DMS114 treated with DMSO at 0.1 percent for 48 hours (cell line): ENCODE results near the gene RBM4.
A peak's percentile ranks its signal among the peaks of the same experiment; 100 is the strongest.
"Not testable (repeated sequence)": the region's sequence is repeated elsewhere in the genome, so short reads cannot be mapped to it uniquely, and the experiment has no call there.

Source experiments
- DNase-seq: peaks from one replicate; lab custom pipeline; 2025; ENCODE audit not compliant: unreplicated experiment; lab: John Stamatoyannopoulos, UW

The RBM4 gene

DNA sequence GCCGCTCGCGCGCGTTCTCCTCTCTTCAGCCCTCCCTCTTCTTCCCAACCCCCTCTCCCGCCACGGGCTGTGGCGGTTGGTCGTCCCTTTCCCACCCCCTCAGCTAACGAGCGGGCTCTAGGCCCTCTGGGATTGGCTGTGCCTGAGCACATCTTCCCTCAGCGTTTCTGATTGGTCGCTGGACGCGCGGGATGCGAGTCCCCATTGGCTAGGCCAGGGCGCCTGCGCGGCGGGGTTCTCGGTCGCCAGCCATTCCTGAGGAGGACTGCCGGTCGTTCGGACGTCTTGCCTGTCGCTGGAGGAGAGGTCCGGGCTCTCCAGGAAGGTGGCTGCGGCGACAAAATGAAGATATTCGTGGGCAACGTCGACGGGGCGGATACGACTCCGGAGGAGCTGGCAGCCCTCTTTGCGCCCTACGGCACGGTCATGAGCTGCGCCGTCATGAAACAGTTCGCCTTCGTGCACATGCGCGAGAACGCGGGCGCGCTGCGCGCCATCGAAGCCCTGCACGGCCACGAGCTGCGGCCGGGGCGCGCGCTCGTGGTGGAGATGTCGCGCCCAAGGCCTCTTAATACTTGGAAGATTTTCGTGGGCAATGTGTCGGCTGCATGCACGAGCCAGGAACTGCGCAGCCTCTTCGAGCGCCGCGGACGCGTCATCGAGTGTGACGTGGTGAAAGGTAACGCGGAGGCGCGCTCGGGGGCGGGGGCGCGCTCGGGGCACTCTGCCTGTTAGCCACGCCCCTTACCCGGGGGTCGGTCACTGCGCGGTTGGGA lies 21.9 kb upstream of the RBM4 start, which contains the start of gene RBM14:
Gene RBM14 (plus strand): TSS at position 252 of the 776 bp plus-strand sequence. CDS start 91 bp downstream, at position 343.
- DNase-seq, result peak; percentile 98

DNA sequence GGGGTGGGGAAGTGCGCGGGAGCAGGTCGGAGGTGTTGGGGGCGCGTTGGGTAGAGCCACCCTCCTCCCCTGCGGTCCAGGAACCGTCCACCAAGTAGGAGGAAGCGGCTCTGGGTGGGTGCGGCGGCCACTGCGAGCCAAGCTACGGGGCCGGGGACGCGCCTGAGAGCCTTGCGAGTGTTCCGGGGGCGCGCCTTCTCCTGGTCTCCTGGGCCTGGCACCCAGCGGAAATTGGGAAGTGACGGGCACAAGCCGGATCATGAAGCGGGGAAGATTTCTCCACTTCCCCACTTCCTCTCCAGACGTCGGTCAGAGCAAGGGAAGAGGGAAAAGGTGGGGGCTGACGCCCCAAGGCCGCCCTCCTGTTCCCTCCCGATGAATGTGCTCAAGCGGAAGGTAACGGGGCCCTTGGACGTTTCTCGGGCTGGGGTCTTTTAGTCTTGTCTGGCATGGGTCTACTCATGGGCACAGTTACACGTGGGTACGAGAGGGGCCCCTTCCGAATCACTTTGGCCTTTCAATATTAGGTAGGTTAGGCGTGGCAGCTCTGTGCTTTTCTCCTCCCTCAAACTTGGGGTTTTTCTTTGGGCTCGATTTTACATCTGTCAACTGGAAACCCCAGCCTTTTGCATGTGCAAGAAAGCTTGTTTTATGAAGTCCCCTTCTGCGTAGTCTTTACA lies 21.2 kb upstream of the RBM4 start:
- no peak for DNase-seq

DNA sequence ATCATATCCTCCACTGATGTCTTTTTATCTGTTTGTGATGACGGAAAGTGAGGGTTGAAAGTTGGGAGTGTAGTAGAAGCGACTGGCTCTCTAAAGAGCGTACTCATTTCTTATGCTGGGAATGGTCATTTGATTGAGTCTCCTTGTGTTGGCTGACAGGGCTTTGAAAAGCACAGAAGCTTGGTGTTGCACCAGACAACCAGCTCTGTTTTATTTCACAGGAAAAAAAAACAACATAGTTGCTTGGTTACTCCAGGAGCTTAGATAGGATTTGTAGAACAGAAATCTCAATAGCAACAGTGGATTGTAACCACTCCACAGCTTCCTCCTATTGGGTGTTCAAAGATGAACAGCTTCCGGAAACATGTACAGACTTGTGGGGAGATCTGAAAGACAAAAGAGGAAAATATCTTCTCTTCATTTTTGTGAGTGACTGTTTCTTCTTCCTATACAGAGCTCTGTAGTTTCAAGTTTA lies 19.4 kb upstream of the RBM4 start:
- no peak for DNase-seq

DNA sequence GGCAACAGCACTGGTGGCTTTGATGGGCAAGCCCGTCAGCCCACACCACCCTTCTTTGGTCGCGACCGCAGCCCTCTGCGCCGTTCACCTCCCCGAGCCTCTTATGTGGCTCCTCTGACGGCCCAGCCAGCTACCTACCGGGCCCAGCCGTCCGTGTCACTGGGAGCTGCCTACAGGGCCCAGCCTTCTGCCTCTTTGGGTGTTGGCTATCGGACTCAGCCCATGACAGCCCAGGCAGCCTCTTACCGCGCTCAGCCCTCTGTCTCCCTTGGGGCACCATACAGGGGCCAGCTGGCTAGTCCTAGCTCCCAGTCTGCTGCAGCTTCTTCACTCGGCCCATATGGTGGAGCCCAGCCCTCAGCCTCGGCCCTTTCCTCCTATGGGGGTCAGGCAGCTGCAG lies 14.1 kb upstream of the RBM4 start:
- DNase-seq, result no peak

DNA sequence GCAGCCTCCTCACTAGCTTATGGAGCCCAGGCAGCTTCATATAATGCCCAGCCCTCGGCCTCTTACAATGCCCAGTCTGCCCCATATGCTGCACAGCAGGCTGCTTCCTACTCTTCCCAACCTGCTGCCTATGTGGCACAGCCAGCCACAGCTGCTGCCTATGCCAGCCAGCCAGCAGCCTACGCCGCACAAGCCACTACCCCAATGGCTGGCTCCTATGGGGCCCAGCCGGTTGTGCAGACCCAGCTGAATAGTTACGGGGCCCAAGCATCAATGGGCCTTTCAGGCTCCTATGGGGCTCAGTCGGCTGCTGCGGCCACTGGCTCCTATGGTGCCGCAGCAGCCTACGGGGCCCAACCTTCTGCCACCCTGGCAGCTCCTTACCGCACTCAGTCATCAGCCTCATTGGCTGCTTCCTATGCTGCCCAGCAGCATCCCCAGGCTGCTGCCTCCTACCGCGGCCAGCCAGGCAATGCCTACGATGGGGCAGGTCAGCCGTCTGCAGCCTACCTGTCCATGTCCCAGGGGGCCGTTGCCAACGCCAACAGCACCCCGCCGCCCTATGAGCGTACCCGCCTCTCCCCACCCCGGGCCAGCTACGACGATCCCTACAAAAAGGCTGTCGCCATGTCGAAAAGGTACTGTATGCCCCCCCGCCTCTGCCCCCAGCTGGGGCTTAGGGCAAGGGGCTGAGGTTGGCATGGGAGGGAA lies 13.3 kb upstream of the RBM4 start:
- DNase-seq, result no peak

DNA sequence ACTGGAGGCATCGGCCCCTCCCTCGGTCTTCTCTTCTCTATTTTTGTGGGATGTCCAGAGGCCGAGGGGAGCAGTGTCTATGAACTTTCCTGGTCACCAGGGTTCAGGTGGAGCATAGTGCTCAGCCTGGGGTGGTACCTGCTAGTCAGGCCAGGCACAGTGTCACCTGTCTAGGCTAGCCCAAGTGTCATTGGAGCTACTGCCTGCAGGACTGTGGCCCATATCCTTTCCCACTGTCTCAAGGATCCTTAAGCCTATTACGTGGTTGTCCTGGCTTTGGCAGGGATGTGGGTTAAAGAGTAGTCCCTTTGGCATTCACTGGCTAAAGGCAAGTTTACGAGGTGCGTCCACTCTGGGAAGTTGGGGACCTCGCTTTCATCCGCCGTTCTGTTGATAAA lies 12.8 kb upstream of the RBM4 start:
- DNase-seq, result no peak

DNA sequence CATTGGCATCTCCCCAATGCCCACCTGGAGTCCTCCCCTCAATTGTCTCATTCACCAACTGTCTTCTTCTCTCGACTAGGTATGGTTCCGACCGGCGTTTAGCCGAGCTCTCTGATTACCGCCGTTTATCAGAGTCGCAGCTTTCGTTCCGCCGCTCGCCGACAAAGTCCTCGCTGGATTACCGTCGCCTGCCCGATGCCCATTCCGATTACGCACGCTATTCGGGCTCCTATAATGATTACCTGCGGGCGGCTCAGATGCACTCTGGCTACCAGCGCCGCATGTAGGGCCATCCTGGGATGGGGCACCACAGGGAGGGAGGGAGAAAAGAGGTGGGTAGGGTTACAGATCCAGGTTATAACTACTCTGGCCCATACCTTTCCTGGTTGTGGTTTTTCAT lies 12.1 kb upstream of the RBM4 start:
- DNase-seq, result no peak

DNA sequence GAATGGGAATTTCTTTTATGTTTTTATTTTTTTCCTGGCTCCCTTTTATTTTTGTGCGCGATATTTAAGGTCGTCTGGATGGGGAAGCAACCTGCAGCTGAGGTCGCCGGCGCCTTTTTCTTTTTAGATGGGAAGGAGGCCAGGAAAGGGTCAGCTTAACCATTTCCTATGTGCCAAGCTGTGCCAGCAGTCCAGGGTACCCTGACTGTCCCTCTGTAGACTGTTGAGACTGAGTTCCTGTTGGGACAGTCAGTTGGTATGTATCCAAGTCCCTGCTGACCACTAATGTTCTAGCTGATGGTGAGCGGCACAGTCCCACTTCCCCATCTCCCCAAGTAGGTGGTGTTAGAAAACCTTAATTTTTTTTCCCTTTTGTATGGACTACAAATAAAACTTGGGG lies 11.6 kb upstream of the RBM4 start:
- DNase-seq, result no peak

DNA sequence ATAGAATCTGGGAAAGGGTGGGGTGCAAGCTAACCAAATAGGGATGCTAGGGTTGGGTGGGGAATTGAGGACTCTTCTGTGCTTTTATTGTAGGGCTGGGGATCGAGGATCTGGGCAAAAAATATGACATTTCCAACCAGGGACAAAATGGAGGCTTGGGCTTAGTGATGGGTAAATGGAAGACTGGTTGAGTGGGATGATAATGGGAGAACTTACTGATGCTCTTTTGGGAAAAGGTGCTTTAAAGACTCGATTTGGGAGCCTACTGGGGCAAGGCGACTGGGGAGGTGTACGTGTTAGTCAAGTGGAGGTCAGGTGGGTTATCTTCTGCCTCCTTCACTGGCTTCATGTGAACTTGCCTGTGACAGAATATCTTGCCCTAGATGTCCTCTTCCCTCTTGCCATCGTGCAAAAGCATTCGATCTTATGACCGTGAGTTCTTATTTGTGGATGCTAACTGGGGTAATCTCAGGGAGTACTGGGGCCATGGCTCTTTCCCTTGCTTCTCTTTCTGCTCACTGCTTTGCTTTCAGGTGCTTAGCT lies 10.4 kb upstream of the RBM4 start:
- no peak for DNase-seq

DNA sequence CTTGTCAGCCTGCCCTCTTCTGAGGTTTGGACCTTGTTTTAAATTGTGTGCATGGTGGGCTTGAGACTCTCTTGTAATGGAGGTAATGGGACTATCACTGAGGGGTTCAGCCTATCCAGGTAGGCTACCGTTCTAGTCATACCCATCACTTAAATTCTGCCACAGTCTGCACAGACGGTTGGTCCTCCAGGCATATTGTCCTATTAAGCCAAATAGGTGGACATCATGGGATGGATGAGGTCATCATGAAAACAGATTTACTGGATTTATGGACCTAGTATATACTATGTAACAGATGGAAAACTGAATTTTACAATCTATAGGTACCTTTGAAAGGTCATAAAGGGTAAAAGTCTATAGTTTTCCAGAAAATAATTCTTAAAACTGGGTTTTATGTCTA lies 9.1 kb upstream of the RBM4 start:
- DNase-seq, result no peak

DNA sequence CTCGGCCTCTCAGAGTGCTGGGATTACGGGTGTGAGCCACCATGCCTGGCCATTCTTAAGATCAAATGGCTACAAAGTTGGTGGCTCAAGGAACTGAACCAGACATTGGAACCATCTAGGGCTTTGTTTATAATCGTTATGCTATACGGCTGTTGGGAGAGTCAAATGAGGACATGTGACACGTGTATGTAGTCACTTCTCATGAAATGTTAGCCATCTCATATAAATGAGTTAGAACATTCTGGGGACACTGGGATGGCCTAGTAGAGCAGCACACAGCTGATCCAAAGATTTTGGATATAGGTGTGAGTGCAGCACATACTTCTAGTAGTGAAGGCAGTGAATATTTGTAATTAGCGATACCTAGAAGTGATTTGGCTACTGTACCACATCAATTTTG lies 6.6 kb upstream of the RBM4 start:
- DNase-seq, result no peak

DNA sequence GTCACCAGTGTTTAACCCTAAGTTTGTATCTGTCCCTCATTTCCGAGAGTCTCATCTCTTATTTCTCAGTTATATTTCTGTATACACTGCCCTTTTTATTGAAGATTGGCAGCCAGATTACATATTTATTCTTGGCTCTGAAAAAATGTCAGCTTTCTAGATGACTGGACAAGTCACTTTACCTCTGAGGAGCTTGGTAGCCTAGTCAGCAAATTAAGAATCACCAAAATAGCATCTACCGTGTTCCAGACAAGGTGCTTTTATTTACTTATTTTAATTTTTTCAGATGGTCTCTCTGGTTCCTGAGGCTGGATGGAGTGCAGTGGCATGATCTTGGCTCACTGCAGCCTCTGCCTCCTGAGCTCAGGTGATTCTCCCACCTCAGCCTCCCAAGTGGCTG lies 5.6 kb upstream of the RBM4 start:
- DNase-seq, result no peak

DNA sequence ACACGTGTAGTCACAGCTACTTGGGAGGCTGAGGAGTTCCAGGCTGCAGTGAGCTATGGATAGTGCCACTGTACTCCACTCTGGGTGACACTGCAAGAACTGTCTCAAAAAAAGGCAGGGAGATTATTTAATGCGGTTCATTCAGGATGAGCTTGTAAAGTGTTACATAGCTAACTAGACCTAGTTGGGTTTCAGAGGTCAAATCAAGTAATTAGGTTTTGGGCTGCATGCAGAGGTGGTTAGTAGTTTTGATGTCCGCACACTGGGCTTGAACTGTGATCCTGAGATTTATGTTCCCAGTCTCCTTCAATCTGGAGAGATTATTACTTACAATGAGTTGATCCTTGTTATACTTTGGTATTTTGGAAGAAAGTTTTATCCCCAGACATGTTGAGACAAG lies 2.1 kb upstream of the RBM4 start:
- DNase-seq, result no peak

DNA sequence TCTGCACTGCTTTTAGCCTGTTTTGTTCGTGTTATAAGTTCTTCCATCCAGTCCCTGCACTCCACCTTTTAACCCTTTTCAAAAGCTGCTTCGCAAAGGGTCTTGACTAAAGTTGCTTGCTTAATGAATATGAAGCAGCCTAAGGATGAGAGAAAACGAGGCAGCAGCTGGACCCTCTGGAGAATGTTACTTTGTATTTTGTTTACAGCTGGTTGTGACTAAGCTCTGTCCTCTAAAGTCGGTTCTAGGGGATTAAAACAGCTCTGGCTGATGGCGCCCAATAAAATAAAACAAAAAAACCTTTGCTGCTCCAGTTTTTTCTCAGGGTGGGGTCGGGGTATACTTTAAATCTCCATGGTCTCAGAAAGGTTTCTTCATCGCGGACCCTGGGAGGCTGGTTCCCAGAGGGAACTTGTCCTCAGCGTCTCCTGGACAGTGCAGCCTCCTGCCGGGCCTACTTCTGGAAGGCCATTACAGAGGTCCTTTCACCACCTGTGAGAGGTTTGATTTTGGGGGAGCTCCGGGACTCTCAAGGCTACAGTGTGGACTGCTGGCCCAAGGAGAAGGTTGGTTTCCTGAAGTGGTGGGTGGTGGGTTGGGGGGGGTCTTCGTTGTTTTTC lies 836 bp upstream of the RBM4 start:
- peak; percentile 49 for DNase-seq

DNA sequence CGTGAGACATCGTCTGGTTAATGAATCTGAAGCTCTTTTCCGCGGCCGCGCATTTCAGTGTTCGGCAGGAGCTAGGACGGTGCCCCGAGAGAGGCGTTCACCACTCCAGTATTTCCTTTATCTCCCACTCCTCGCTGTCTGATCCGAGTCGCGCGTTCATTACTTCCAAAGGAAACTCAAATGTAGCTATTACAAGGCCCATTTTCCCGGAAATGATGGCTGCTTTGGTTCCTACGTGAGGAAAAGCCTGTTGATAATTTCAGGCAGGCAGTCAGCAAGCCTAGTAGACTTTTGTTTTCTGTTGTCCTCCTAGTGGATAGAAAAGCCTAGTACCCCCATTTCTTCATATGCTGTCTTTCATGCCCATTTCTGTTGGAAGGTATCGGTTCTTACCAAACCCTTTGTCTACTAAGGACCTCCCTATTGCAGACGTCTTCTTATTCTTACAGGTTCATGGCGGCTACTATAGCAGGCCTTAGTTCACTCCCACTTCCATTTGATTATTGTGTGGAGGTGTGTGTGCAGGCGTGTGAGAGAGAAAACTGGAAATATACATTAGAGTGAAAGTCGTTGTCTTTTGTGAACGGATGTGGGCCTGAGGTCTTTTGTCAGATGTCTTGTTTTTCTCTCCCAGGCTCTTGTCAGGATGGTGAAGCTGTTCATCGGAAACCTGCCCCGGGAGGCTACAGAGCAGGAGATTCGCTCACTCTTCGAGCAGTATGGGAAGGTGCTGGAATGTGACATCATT lies 737 bp downstream of the RBM4 start:
- DNase-seq, result no peak

DNA sequence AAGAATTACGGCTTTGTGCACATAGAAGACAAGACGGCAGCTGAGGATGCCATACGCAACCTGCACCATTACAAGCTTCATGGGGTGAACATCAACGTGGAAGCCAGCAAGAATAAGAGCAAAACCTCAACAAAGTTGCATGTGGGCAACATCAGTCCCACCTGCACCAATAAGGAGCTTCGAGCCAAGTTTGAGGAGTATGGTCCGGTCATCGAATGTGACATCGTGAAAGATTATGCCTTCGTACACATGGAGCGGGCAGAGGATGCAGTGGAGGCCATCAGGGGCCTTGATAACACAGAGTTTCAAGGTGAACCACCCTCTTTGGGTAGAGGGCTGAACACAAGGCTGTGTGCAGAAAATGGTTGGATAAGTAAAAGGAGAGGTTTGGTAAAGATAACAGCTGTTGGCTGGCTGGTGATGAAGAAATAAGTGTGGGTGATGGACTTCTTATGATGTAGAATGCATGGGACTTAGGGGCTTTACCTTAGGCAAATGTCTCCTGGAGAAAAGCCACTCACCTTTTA lies 1.4 kb downstream of the RBM4 start:
- DNase-seq, result not testable (repeated sequence)

DNA sequence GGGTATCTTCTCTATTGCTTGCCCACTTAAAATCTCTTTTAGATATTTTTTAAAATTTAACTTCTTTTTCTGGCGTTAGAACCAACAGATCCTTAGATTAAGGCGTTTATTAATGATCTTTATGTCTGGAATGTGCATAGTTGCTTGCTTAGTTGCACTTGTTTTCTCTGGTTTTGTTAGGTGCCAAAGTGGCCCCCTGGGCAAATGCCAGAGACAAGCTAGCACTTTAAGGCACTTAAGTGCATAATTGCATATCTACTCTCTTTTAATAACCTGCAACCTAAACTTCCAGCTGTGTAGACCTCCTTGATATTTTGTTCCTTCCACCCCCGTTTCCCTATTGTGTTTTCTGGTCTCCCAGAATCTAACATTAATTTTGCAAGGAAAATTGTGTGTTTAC lies 3.3 kb downstream of the RBM4 start:
- DNase-seq, result no peak

DNA sequence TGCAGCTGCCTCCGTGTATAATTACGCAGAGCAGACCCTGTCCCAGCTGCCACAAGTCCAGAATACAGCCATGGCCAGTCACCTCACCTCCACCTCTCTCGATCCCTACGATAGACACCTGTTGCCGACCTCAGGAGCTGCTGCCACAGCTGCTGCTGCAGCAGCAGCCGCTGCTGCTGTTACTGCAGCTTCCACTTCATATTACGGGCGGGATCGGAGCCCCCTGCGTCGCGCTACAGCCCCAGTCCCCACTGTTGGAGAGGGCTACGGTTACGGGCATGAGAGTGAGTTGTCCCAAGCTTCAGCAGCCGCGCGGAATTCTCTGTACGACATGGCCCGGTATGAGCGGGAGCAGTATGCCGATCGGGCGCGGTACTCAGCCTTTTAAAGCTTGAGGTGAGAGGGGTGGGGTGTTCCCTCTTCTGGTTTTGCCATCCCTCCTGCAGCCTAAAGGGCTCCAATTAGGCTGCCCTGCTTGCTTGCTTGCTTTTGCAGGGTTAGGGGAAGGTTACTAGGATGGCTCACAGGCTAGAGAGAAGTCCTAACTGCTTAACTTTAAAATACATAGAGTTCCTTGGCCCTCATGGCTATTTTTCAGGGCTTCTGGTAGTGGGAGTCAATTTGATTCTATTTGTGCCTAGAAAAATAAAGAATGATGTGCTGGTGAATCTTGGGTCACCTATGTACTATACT lies 5.4 kb downstream of the RBM4 start:
- DNase-seq, result no peak

DNA sequence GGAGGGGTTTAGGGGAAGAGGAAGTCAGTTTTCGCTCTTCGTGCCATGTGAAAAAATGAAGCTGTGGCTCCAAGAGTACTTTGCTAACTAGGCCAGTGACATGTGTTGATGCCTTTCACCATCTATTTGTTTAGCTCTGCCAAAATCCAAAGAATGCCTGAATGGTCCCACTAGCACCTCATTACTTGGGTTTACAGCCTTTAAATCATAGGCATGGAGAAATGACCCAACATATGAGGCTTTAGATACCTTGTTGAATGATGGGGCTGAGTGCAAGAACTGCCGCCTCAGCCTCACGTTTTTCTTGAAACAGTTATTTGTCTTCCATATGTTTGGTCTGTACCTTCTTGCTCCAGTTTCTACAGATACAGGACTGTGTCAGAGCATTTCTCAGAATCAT lies 8.3 kb downstream of the RBM4 start:
- DNase-seq, result no peak

DNA sequence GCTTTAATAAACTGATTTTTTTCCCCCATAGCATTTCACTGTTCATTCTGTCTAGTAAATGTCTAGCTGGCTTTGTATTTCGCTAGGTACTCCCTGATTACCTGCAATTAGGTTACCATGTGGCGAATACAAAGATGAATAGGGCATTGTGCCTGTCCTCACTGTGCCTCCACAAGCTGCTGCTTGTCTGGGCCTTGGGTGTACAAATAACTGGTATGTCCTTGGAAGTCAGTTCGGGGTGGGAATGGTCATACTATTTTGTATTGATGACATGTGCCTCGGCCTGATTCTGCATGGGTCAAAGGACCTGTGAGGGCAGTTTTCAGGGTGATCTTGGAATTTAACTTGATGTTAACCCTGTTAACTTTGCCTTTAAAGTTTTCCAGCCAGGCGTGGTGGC lies 11.4 kb downstream of the RBM4 start:
- no peak for DNase-seq
